ENCODE measurements around the gene PPP4R2. TPM values are rescaled to one million over a fixed set of nuclear protein-coding genes. Genes with fewer than 3 reads are reported as not detected.

The PPP4R2 gene
- total and polyA plus RNA-seq, 9 donors: 19.2 to 95.1 (median 77.6) TPM

DNA sequence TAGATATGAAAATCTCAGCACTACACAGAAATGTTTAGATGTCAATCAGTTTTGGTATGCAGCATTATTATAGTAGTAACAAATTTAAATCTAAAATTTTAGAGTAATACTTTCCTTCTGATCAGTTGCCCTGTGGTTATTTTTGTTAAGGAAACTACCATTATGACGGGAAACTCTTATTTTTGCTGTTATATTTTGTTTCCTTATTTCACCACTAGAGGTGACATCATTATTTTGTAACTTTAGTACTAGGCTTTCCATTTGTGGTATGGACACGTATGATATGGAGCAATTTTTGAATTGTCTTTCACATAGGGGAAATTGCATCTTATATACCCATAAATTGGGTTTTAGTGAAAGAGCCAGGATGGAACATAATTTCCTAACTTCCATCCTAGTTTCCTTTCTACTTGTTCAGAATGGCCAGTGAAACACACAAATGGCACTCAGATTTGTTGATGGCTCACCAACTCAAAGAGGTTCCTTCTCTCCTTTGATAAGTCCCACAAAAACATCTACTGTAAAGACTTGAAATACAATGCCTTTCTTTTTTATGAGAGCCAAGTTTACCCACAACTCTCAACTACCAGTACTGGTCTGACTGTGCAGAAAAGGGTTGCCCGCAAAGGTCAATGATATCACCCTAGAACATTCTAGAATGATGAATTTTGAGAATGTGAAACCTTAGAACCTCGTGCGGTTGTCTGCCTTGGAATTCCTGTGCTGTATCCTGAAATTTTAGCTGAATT lies 19.4 kb upstream of the PPP4R2 start:
- TF ChIP-seq POLR2A (IDR thresholded peaks at IDR 0.05): no peak
- TF ChIP-seq, protein P1, sequence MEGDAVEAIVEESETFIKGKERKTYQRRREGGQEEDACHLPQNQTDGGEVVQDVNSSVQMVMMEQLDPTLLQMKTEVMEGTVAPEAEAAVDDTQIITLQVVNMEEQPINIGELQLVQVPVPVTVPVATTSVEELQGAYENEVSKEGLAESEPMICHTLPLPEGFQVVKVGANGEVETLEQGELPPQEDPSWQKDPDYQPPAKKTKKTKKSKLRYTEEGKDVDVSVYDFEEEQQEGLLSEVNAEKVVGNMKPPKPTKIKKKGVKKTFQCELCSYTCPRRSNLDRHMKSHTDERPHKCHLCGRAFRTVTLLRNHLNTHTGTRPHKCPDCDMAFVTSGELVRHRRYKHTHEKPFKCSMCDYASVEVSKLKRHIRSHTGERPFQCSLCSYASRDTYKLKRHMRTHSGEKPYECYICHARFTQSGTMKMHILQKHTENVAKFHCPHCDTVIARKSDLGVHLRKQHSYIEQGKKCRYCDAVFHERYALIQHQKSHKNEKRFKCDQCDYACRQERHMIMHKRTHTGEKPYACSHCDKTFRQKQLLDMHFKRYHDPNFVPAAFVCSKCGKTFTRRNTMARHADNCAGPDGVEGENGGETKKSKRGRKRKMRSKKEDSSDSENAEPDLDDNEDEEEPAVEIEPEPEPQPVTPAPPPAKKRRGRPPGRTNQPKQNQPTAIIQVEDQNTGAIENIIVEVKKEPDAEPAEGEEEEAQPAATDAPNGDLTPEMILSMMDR (IDR thresholded peaks at IDR 0.05): no peak
- no peak for TF ChIP-seq EP300 (IDR thresholded peaks at IDR 0.05)
- no peaks in the 10 kb centered on the region for H3K27me3 ChIP-seq
- WGBS, 3 donors: 81 to 86% (median 86%) methylated on average over 5 of the region's 5 CpGs
- no peak overlapping the region for H3K27ac ChIP-seq
- H3K4me3 ChIP-seq: no peak overlapping the region
- H3K9me3 ChIP-seq: no peaks in the 10 kb centered on the region
- no peaks in the 10 kb centered on the region for H3K36me3 ChIP-seq
- H3K4me1 ChIP-seq (ENCODE audit: insufficient read depth): peaks cover 2% of the 10 kb centered on the region
- intact Hi-C loops (cut with DNase I): no loop called here
- DNase-seq: no peak

DNA sequence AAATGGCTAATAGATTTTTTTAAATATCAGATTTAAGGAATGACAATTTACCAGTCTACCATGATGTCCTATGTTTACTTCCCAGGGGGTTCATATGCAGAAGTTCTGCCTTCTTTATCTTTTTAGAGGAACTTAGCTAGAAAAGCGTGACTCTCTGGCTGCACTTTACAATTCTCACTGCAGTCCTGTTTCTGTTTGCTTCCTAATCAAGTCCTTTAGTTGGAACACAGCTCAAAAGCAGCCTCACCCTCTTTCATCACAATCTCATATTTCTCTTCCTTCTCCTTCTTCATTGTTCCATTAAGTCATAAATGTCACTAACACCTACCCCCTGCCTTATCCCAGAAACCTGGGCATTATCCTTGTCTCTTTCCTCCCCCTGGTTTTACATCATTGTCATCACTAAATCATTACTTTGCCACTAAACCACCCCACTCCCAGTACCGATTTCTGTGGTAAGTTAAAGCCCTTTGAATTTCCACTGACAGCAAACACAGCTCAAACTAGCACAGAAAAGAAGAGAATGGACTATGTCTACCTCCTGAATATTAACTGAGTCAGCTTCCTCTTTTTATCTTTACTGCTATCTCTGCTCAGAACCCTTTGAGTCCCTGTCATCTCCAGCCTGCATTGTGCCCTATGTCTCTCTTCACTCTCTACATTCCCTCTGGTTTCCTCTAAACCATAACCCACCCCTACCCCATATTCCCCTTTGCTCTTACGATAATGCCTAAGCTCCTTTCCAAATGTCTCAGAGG lies 13.8 kb upstream of the PPP4R2 start:
- H3K27ac ChIP-seq: no peak overlapping the region
- no peaks in the 10 kb centered on the region for H3K36me3 ChIP-seq
- no peaks in the 10 kb centered on the region for H3K9me3 ChIP-seq
- intact Hi-C loops (cut with DNase I): no loop called here
- no peak for DNase-seq
- no peak overlapping the region for H3K4me3 ChIP-seq
- TF ChIP-seq EP300 (IDR thresholded peaks at IDR 0.05) (no peak), POLR2A (IDR thresholded peaks at IDR 0.05) (no peak)
- TF ChIP-seq, protein P1 (IDR thresholded peaks at IDR 0.05): no peak
- H3K4me1 ChIP-seq (ENCODE audit: insufficient read depth): no peaks in the 10 kb centered on the region
- H3K27me3 ChIP-seq: no peaks in the 10 kb centered on the region
- WGBS, 3 donors: 78 to 88% (median 84%) methylated on average over 3 of the region's 3 CpGs

DNA sequence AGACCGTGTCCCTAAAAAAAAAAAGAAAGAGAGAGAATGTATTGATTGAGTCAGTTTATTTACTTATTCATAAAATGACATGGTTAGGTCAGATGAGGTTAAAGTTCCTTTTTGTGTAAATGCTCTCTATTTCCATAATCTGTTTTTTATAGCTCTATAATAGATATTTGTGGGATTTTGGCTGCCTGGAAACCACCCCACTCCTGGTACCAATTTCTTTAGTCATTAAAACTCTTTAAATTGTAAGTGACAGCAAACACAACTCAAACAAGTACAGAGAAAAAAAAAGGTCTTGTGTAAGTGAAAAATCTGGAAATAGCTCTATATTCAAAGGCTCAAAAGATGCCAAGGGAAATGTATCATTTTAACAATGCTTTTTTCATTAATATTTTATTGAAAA lies 11.0 kb upstream of the PPP4R2 start:
- Histone ChIP-seq H3K36me3 (no peaks in the 10 kb centered on the region), H3K9me3 (no peaks in the 10 kb centered on the region), H3K27me3 (no peaks in the 10 kb centered on the region), H3K4me1 (ENCODE audit: insufficient read depth) (no peaks in the 10 kb centered on the region), H3K27ac (no peak overlapping the region), H3K4me3 (no peak overlapping the region)
- TF ChIP-seq, protein P1 (IDR thresholded peaks at IDR 0.05): no peak
- no peak for TF ChIP-seq POLR2A (IDR thresholded peaks at IDR 0.05)
- no peak for DNase-seq
- intact Hi-C loops (cut with DNase I): no loop called here
- 91 to 98% (median 96%) methylated on average over 1 of the region's 1 CpG for WGBS, 3 donors

DNA sequence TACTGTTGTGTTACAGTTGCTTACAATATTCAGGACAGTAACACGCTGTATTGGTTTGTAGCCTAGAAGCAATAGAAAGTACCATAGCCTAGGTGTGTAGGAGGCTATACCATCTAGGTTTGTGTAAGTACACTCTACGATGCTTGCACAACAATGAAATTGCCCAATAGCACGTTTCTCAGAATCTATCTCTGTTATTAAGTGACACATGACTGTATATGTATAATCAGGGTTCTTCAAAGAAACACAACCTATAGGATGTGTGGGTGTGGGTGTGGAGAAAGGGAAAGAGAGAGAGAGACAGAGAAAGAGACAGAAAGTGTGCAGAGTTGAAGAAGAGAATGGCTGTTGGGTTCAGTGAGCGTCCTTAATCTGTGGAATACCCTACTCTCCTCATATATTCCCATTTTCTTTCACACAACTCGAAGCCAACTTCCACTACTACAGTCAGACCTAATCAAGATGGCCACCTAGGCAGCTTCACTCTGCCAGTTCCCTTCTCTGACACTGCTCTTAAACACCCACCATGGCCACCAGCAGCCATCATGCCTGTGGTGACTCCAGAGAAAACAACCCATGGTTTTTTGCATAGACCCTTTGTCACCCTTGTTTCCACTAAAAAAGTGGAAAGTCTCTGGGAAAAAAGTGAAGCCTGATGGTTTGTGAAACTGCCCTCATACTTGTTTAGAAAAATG lies 5.8 kb upstream of the PPP4R2 start:
- H3K4me1 ChIP-seq (ENCODE audit: insufficient read depth): no peaks in the 10 kb centered on the region
- no peaks in the 10 kb centered on the region for H3K36me3 ChIP-seq
- intact Hi-C loops (cut with DNase I): loop anchor here in 1 of 4 donors (10.0 kb wide), 1 partner anchor 64 kb away; no protein-coding TSS in a partner anchor
- no peaks in the 10 kb centered on the region for H3K27me3 ChIP-seq
- H3K27ac ChIP-seq: no peak overlapping the region
- no peak overlapping the region for H3K4me3 ChIP-seq
- no peaks in the 10 kb centered on the region for H3K9me3 ChIP-seq
- no peak for DNase-seq
- TF ChIP-seq, protein P1 (IDR thresholded peaks at IDR 0.05): no peak
- no peak for TF ChIP-seq EP300 (IDR thresholded peaks at IDR 0.05)
- TF ChIP-seq POLR2A (IDR thresholded peaks at IDR 0.05): no peak
- 90 to 93% (median 90%) methylated on average over 5 of the region's 5 CpGs for WGBS, 3 donors
